HG02798 (cell line): ENCODE measurements around the gene LHFPL3.

Source experiments
- ATAC-seq: cut with Tn5 transposase; IDR thresholded peaks from one replicate; pipeline ENCODE4 v1.9.1; 2021; ENCODE audit warnings: mild to moderate bottlenecking; ENCODE audit not compliant: unreplicated experiment, poor library complexity

Gene LHFPL3

DNA sequence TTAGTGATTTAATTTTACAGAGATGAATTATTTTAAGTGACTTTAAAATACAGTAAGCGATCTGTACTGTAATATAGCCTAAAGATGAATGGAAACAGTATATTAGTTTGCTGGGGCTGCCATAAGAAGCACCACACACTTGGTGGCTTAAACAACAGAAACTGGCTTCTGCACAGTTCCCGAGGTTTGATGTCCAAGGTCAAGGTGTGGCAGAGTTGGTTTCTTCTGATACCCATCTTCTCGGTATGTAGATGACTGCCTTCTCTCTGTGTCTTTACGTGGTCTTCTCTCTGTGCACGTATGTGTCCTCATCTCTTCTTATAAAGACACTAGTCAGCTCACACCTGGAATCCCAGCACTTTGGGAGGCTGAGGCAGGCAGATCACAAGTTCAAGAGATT lies 621.6 kb downstream of the LHFPL3 start:
- no peak for ATAC-seq

GRCh38 chr7:104950754-104951153 lies 622.4 kb downstream of the LHFPL3 start:
- ATAC-seq = no peak

DNA sequence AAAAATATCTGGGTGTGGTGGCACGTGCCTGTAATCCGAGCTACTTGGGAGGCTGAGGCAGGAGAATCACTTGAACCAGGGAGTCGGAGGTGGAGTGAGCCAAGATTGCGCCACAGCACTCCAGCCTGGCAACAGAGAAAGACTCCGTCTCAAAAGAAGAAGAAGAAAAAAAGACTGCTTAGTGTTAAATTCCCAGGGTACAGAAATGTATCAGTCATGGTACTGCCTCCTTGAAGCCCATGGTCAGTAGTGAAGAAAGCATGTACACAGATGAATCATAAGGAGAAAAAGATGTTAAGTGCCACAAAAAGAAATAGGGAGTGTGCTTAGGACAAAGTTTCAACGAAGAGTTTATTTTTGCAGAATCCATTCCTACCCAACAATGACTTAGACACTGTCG lies 623.1 kb downstream of the LHFPL3 start:
- no peak for ATAC-seq

DNA sequence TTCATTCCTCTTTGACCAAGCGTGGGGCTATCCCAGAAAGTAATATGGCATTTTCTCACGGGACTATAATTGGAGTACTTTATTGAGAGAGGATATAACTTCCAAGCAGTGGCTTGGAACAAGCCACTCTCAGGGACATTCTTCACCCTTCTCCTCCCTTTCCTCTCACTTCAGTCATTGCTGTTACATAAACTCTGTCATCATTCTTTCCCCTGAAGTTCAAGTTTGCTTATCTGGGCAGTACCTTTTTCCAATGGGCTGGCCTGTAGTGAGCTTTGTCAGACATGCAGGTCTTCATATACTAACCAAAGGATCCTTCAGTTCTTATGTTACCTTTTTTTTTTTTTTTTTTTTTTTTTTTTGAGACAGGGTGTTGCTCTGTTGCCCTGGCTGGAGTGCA lies 626.9 kb downstream of the LHFPL3 start:
- no peak for ATAC-seq
